Endodermal cell (in vitro differentiated cells): Measurements from ENCODE around the gene ANKRD13A. TPM values are rescaled to one million over a fixed set of nuclear protein-coding genes. Genes with fewer than 3 reads are reported as not detected.

ENCODE experiments used
- DNase-seq: peaks from one replicate; pipeline ENCODE4 v3.0.0-alpha.2; 2017
- H3K27ac ChIP-seq: 2 replicates; pipeline ENCODE4 v1.5.1; 2013; ENCODE audit warnings: mild to moderate bottlenecking, low read depth, low read length, moderate library complexity
- H3K27me3 ChIP-seq: 2 replicates; pipeline ENCODE4 v1.6.1; 2013; ENCODE audit warnings: mild to moderate bottlenecking, low read length, moderate library complexity; ENCODE audit not compliant: insufficient read depth, control insufficient read depth, poor library complexity, severe bottlenecking
- H3K36me3 ChIP-seq: 2 replicates; pipeline ENCODE4 v1.7.0; 2013; ENCODE audit warnings: mild to moderate bottlenecking, low read length, moderate library complexity; ENCODE audit not compliant: control insufficient read depth, insufficient read depth
- H3K4me1 ChIP-seq: one replicate; pipeline ENCODE4 v1.7.0; 2013; ENCODE audit warnings: low read length; ENCODE audit not compliant: control insufficient read depth, insufficient read depth
- H3K4me3 ChIP-seq: 2 replicates; pipeline ENCODE4 v1.5.1; 2013; ENCODE audit warnings: mild to moderate bottlenecking, low read length, moderate library complexity
- H3K9ac ChIP-seq: 2 replicates; pipeline ENCODE4 v1.6.1; 2013; ENCODE audit warnings: mild to moderate bottlenecking, low read length, moderate library complexity; ENCODE audit not compliant: poor library complexity, severe bottlenecking; ENCODE audit errors: extremely low read depth
- H3K9me3 ChIP-seq: 2 replicates; pipeline ENCODE4 v1.6.1; 2013; ENCODE audit warnings: mild to moderate bottlenecking, low read length, moderate library complexity; ENCODE audit not compliant: control insufficient read depth
- H3K27ac Mint-ChIP-seq: 2 replicates; pipeline ENCODE4 v1.8.0; 2020; ENCODE audit warnings: mixed read lengths
- H3K27me3 Mint-ChIP-seq: 2 replicates; pipeline ENCODE4 v1.8.0; 2021; ENCODE audit warnings: mild to moderate bottlenecking, mixed read lengths; ENCODE audit not compliant: insufficient read depth
- H3K36me3 Mint-ChIP-seq: 2 replicates; pipeline ENCODE4 v1.8.0; 2020; ENCODE audit warnings: low read depth, mixed read lengths
- H3K4me1 Mint-ChIP-seq: 2 replicates; pipeline ENCODE4 v1.8.0; 2020; ENCODE audit warnings: mixed read lengths
- H3K4me3 Mint-ChIP-seq: 2 replicates; pipeline ENCODE4 v1.8.0; 2020; ENCODE audit warnings: mild to moderate bottlenecking, moderate library complexity, mixed read lengths
- H3K9me3 Mint-ChIP-seq: 2 replicates; pipeline ENCODE4 v1.8.0; 2020; ENCODE audit warnings: mild to moderate bottlenecking, mixed read lengths
- CTCF ChIP-seq: fragments of 200-600 bp; sonication (generic); conservative IDR thresholded peaks from 2 replicates; pipeline ENCODE4 v1.5.0; 2021; ENCODE audit warnings: antibody characterized with exemption, mild to moderate bottlenecking
- WGBS, 2 experiments: methylation state at CpG; one replicate each; pipeline versions ENCODE4 v1.1.5 to v1.1.7; 2013; ENCODE audit warnings: missing lambda C conversion rate in 2 of 2, mixed read lengths in 1 of 2; ENCODE audit not compliant: insufficient coverage in 1 of 2, insufficient read length in 1 of 2; 5-methylcytosine and 5-hydroxymethylcytosine counted together
- total RNA-seq, 2 donors: library from RNA; stranded (reverse); fragmentation: NEBNext Ultra II Directional in 1 of 2; extraction: Animal tissue kit (Norgen Biotek cat#: 25700) in 1 of 2; gene quantifications; 2 replicates in 1 of 2; 3 replicates in 1 of 2; pipeline ENCODE4 v1.2.1, GENCODE V29; 2021

The ANKRD13A gene
- total RNA-seq, 2 donors from 2014 or later = 33.2 to 44.6 TPM

GRCh38 chr12:109953656-109954055 lies 45.6 kb upstream of the ANKRD13A start:
- DNase-seq = no peak
- Histone ChIP-seq H3K9ac (no peak overlapping the region), H3K36me3 (peaks cover 65% of the 10 kb centered on the region), H3K27me3 (no peaks in the 10 kb centered on the region), H3K27ac (no peak overlapping the region), H3K9me3 (no peaks in the 10 kb centered on the region), H3K4me1 (no peaks in the 10 kb centered on the region), H3K4me3 (no peak overlapping the region)
- peaks cover 3% of the 10 kb centered on the region for H3K4me1 Mint-ChIP-seq
- H3K9me3 Mint-ChIP-seq = no peaks in the 10 kb centered on the region
- no peak overlapping the region for H3K4me3 Mint-ChIP-seq
- H3K36me3 Mint-ChIP-seq = peaks cover 65% of the 10 kb centered on the region
- no peak overlapping the region for H3K27ac Mint-ChIP-seq
- H3K27me3 Mint-ChIP-seq = no peaks in the 10 kb centered on the region
- 92% methylated on average over 5 of the region's 5 CpGs; no CpG with 5 or more reads in 1 of the 2 experiments for WGBS, 2 experiments
- no peak for TF ChIP-seq CTCF

GRCh38 chr12:109958374-109958773 lies 40.9 kb upstream of the ANKRD13A start:
- Histone ChIP-seq H3K4me1 (no peaks in the 10 kb centered on the region), H3K36me3 (peaks cover 67% of the 10 kb centered on the region), H3K27ac (no peak overlapping the region), H3K27me3 (no peaks in the 10 kb centered on the region), H3K9me3 (no peaks in the 10 kb centered on the region), H3K9ac (no peak overlapping the region), H3K4me3 (no peak overlapping the region)
- no peak for TF ChIP-seq CTCF
- 93% methylated on average over 3 to 7 of the region's 7 CpGs for WGBS, 2 experiments
- Mint-ChIP-seq H3K9me3 (no peaks in the 10 kb centered on the region), H3K27me3 (no peaks in the 10 kb centered on the region), H3K36me3 (peaks cover 60% of the 10 kb centered on the region), H3K27ac (no peak overlapping the region), H3K4me3 (no peak overlapping the region), H3K4me1 (no peaks in the 10 kb centered on the region)
- no peak for DNase-seq

- Mint-ChIP-seq H3K27me3 (no peaks in the 10 kb centered on the region), H3K27ac (no peak overlapping the region), H3K4me3 (no peak overlapping the region), H3K36me3 (peaks cover 51% of the 10 kb centered on the region), H3K4me1 (no peaks in the 10 kb centered on the region), H3K9me3 (no peaks in the 10 kb centered on the region)
- DNase-seq = no peak
- Histone ChIP-seq H3K27ac (no peak overlapping the region), H3K4me1 (no peaks in the 10 kb centered on the region), H3K9ac (no peak overlapping the region), H3K9me3 (no peaks in the 10 kb centered on the region), H3K36me3 (peaks cover 67% of the 10 kb centered on the region), H3K27me3 (no peaks in the 10 kb centered on the region), H3K4me3 (no peak overlapping the region)
- WGBS, 2 experiments = 96 to 100% methylated on average over 5 to 6 of the region's 8 CpGs
- no peak for TF ChIP-seq CTCF
These were observed 39.7 kb upstream of the ANKRD13A start for GRCh38 chr12:109959411-109960093.
